Measurements from ENCODE around the gene TMEM217. TPM values are rescaled to one million over a fixed set of nuclear protein-coding genes. Genes with fewer than 3 reads are reported as not detected.

The TMEM217 gene
- total RNA-seq, 1 donor from 2014 or later, result 1.4 TPM

DNA sequence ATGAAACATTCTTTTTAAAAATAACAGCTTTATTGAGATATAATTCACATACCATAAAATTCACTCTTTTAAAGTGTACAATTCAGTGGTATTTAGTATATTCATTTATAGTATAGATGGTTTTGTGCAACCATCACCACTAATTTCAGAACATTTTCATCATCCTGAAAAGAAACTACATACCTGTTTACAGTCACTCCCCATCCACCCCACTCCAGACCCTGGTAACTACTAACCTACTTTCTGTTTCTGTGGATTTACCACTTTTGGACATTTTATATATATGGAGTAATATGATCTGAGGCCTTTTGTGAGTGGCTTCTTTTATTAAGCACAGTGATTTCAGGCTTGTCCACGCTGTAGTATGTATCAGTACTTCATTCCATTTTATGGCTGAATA is 2.5 kb upstream of the TMEM217 start:
- no peaks in the 10 kb centered on the region for H3K36me3 Mint-ChIP-seq (ENCODE audit: insufficient read depth)
- no peak for DNase-seq (ENCODE audit: low spot score, unreplicated experiment)
- peaks cover 36% of the 10 kb centered on the region for H3K4me1 Mint-ChIP-seq (ENCODE audit: low read depth)
- H3K27me3 Mint-ChIP-seq, result no peaks in the 10 kb centered on the region
- no peak overlapping the region for H3K4me3 Mint-ChIP-seq (ENCODE audit: low read depth)
- H3K27ac Mint-ChIP-seq, result no peak overlapping the region
- TF ChIP-seq CTCF (IDR thresholded peaks at IDR 0.05; ENCODE audit: unreplicated experiment), result no peak
- no peaks in the 10 kb centered on the region for H3K9me3 Mint-ChIP-seq (ENCODE audit: low read depth)

DNA sequence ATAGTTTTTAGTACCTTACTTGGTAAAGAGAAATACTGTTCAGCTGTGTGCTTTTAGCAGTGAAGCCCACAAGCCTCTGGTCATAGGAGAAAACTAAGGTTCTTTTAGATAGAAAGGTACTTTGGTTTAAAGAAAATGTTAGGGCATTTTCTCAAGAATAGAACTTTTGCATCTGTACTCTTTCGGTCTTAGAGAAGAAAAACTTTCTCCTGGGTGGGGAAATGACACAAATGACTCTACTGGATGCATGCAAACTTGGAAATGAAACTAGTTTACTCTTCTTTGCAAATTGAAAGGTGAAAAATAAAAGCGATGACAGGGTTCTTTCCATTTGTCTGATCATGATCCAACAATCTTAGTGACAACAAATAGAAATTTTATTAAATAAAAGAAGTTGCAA is 2.1 kb upstream of the TMEM217 start:
- no peak overlapping the region for H3K4me3 Mint-ChIP-seq (ENCODE audit: low read depth)
- H3K27me3 Mint-ChIP-seq, result no peaks in the 10 kb centered on the region
- H3K27ac Mint-ChIP-seq, result no peak overlapping the region
- H3K9me3 Mint-ChIP-seq (ENCODE audit: low read depth), result no peaks in the 10 kb centered on the region
- peaks cover 32% of the 10 kb centered on the region for H3K4me1 Mint-ChIP-seq (ENCODE audit: low read depth)
- H3K36me3 Mint-ChIP-seq (ENCODE audit: insufficient read depth), result no peaks in the 10 kb centered on the region
- TF ChIP-seq CTCF (IDR thresholded peaks at IDR 0.05; ENCODE audit: unreplicated experiment), result no peak
- DNase-seq (ENCODE audit: low spot score, unreplicated experiment), result no peak

- peaks cover 26% of the 10 kb centered on the region for H3K4me1 Mint-ChIP-seq (ENCODE audit: low read depth)
- H3K4me3 Mint-ChIP-seq (ENCODE audit: low read depth), result peak overlapping the region; percentile 98
- no peaks in the 10 kb centered on the region for H3K9me3 Mint-ChIP-seq (ENCODE audit: low read depth)
- no peaks in the 10 kb centered on the region for H3K27me3 Mint-ChIP-seq
- DNase-seq (ENCODE audit: low spot score, unreplicated experiment), result no peak
- no peak for TF ChIP-seq CTCF (IDR thresholded peaks at IDR 0.05; ENCODE audit: unreplicated experiment)
- H3K36me3 Mint-ChIP-seq (ENCODE audit: insufficient read depth), result no peaks in the 10 kb centered on the region
- peak overlapping the region; percentile 79 for H3K27ac Mint-ChIP-seq
Observed at GRCh38 chr6:37259191-37259590, 1.2 kb upstream of the TMEM217 start.

DNA sequence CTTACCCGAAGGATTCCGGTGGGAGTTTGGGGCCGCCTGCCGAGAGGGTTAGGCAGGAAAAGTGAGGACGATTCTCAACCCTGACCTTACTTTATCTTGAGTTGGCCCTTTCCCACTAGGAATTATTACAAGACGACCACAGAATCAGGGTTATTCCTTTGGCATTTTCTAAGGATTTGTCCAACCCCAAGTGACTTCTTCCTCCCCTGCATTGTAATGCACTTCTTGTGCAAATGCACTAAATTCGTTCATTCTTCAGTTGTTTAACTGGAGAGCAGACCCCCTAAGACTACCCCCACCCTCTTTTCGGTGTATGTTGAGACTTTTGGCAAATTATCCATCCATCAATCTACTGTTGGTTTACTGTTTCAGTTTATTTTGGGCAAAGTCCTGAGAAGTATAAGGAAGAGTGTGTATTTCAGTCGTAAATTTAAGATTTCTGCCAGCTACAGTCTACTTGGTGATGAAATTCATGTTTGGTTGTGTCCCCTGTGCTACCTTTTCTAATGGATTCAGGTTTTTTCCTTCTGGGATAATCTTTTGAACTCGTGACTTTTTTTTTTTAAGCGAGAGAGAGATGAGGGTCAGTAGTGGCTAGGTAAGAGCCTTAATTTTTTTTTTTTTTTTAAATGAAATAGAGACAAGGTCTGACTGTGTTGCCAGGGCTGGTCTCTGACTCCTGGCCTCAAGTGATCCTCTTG is 611 bp upstream of the TMEM217 start:
- no peak for TF ChIP-seq CTCF (IDR thresholded peaks at IDR 0.05; ENCODE audit: unreplicated experiment)
- DNase-seq (ENCODE audit: low spot score, unreplicated experiment), result no peak
- H3K27me3 Mint-ChIP-seq, result no peaks in the 10 kb centered on the region
- peak overlapping the region; percentile 98 for H3K4me3 Mint-ChIP-seq (ENCODE audit: low read depth)
- no peaks in the 10 kb centered on the region for H3K36me3 Mint-ChIP-seq (ENCODE audit: insufficient read depth)
- peak overlapping the region; percentile 99 for H3K27ac Mint-ChIP-seq
- H3K9me3 Mint-ChIP-seq (ENCODE audit: low read depth), result no peaks in the 10 kb centered on the region
- H3K4me1 Mint-ChIP-seq (ENCODE audit: low read depth), result peaks cover 26% of the 10 kb centered on the region

DNA sequence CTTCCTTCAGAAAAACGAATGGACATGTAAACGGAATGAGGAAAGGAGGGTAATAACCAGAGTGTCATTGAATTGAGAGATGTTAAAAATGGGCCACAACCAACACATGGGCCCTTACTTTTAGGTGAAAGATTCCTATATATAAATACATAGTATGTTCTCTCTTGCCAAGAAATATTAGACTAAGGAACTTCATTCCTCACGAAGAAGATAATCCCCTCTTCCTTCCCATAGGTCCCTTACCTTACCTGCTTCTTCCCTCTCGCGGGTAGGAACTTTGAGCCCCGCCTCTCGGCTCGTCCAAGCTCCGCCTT is 667 bp downstream of the TMEM217 start:
- H3K27me3 Mint-ChIP-seq, result no peaks in the 10 kb centered on the region
- peaks cover 14% of the 10 kb centered on the region for H3K4me1 Mint-ChIP-seq (ENCODE audit: low read depth)
- peak overlapping the region; percentile 98 for H3K4me3 Mint-ChIP-seq (ENCODE audit: low read depth)
- H3K36me3 Mint-ChIP-seq (ENCODE audit: insufficient read depth), result no peaks in the 10 kb centered on the region
- no peak for DNase-seq (ENCODE audit: low spot score, unreplicated experiment)
- no peak for TF ChIP-seq CTCF (IDR thresholded peaks at IDR 0.05; ENCODE audit: unreplicated experiment)
- H3K9me3 Mint-ChIP-seq (ENCODE audit: low read depth), result no peaks in the 10 kb centered on the region
- no peak overlapping the region for H3K27ac Mint-ChIP-seq
